NCI-H345 (cell line): Measurements from ENCODE around the gene OR7A10.
"Not testable (repeated sequence)": the region's sequence is repeated elsewhere in the genome, so short reads cannot be mapped to it uniquely, and the experiment has no call there.

Experiments used
- DNase-seq: peaks from one replicate; lab custom pipeline; 2025; lab: John Stamatoyannopoulos, UW

The OR7A10 gene

DNA sequence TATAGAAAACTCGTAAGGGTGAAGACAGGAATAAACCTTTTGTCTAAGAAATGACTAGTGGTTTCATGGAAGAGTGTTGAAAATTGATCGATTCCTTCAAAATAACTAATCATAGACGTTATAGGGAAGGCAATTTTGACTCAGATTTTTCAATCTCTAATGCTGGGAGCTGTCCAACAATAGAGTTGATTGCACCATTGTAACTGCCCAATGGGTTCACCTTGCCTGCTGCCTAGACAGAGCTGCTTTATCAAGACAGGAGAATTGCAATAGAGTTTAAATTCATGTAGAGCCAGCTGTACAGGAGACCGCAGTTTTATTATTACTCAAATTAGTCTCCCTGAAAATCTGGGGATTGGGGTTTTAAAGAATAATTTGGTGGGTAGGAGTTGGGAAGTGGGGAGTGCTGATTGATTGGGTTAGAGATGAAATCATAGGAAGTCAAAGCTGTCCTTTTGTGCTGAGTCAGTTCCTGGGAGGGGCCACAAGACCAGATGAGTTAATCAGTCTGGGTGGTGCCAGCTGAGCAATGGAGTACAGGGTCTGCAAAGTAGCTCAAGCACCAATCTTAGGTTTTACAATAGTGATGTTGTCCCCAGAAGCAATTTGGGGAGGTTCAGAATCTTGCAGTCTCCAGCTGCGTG, 53.5 kb downstream of the OR7A10 start:
- no peak for DNase-seq

- DNase-seq, result not testable (repeated sequence)
Measured at GRCh38 chr19:14792250-14792649, 56.5 kb downstream of the OR7A10 start.
